GM23338 (cell line): ENCODE data around the gene GRIN2C. TPM values are rescaled to one million over a fixed set of nuclear protein-coding genes. Genes with fewer than 3 reads are reported as not detected.

Experiments
- ATAC-seq: fragments of 200-7000 bp; cut with Tn5 transposase; 3 replicates; pipeline ENCODE4 v1.9.1; 2020
- DNase-seq: peaks from one replicate; pipeline ENCODE4 v3.0.0-alpha.2; 2015; ENCODE audit warnings: low spot score
- H2AFZ ChIP-seq: fragments of 200-600 bp; sonication (generic); 2 replicates; pipeline ENCODE4 v1.8.0; 2016; ENCODE audit warnings: antibody characterized with exemption, mild to moderate bottlenecking, moderate library complexity
- H3F3A ChIP-seq: fragments of 200-600 bp; sonication (generic); replicated peaks from 2 replicates; pipeline ENCODE4 v1.8.0; 2017; ENCODE audit warnings: antibody characterized with exemption, mixed run types, low read depth
- H3K27ac ChIP-seq: fragments of 200-600 bp; sonication (generic); 2 replicates; pipeline ENCODE4 v1.6.1; 2016; ENCODE audit warnings: low read depth
- H3K27me3 ChIP-seq: fragments of 200-600 bp; sonication (generic); 2 replicates; pipeline ENCODE4 v1.8.0; 2016; ENCODE audit warnings: mild to moderate bottlenecking, mixed run types, moderate library complexity; ENCODE audit not compliant: insufficient read depth
- H3K36me3 ChIP-seq: fragments of 200-600 bp; sonication (generic); 2 replicates; pipeline ENCODE4 v1.8.0; 2016; ENCODE audit warnings: mild to moderate bottlenecking; ENCODE audit not compliant: insufficient read depth
- H3K4me1 ChIP-seq: fragments of 200-600 bp; sonication (generic); 2 replicates; pipeline ENCODE4 v1.8.0; 2016; ENCODE audit warnings: mild to moderate bottlenecking, moderate library complexity; ENCODE audit not compliant: insufficient read depth
- H3K4me2 ChIP-seq: fragments of 200-600 bp; sonication (generic); 2 replicates; pipeline ENCODE4 v1.7.1; 2017; ENCODE audit warnings: mixed run types
- H3K4me3 ChIP-seq: fragments of 200-600 bp; sonication (generic); 2 replicates; pipeline ENCODE4 v1.6.1; 2016; ENCODE audit warnings: mixed run types
- H3K79me2 ChIP-seq: fragments of 200-600 bp; sonication (generic); replicated peaks from 2 replicates; pipeline ENCODE4 v1.8.0; 2017; ENCODE audit warnings: mild to moderate bottlenecking; ENCODE audit not compliant: insufficient read depth
- H3K9me2 ChIP-seq: fragments of 200-600 bp; sonication (generic); 2 replicates; pipeline ENCODE4 v1.8.0; 2017; ENCODE audit not compliant: insufficient read depth
- H4K20me1 ChIP-seq: fragments of 200-600 bp; sonication (generic); replicated peaks from 2 replicates; pipeline ENCODE4 v1.8.0; 2017; ENCODE audit warnings: mild to moderate bottlenecking; ENCODE audit not compliant: insufficient read depth
- H3K27ac Mint-ChIP-seq: 2 replicates; pipeline ENCODE4 v1.8.0; 2020; ENCODE audit warnings: inconsistent platforms, mild to moderate bottlenecking, moderate library complexity, mixed read lengths
- H3K27me3 Mint-ChIP-seq: 3 replicates; pipeline ENCODE4 v1.8.0; 2022; ENCODE audit warnings: low read depth, mild to moderate bottlenecking, moderate library complexity, mixed read lengths, inconsistent platforms; ENCODE audit not compliant: insufficient read depth, poor library complexity
- H3K36me3 Mint-ChIP-seq: 3 replicates; pipeline ENCODE4 v1.8.0; 2021; ENCODE audit warnings: low read depth, mild to moderate bottlenecking, inconsistent platforms, moderate library complexity, mixed read lengths
- H3K4me1 Mint-ChIP-seq: 3 replicates; pipeline ENCODE4 v1.8.0; 2020; ENCODE audit warnings: mild to moderate bottlenecking, inconsistent platforms, mixed read lengths
- H3K4me3 Mint-ChIP-seq: 3 replicates; pipeline ENCODE4 v1.8.0; 2021; ENCODE audit warnings: moderate library complexity, mild to moderate bottlenecking, inconsistent platforms, mixed read lengths
- H3K9me3 Mint-ChIP-seq: 3 replicates; pipeline ENCODE4 v1.8.0; 2020; ENCODE audit warnings: moderate library complexity, mild to moderate bottlenecking, inconsistent platforms, mixed read lengths
- JUNB ChIP-seq: IDR thresholded peaks from one replicate; pipeline ENCODE4 v1.6.1; 2016; ENCODE audit warnings: antibody characterized with exemption; ENCODE audit not compliant: unreplicated experiment
- POLR2AphosphoS5 ChIP-seq: IDR thresholded peaks from 2 replicates; pipeline ENCODE4 v1.6.1; 2016; ENCODE audit warnings: antibody characterized with exemption, low read depth
- STAT1 ChIP-seq: IDR thresholded peaks from one replicate; pipeline ENCODE4 v1.6.1; 2016; ENCODE audit warnings: antibody characterized with exemption; ENCODE audit not compliant: unreplicated experiment
- ZNF114 ChIP-seq: fragments of 250-450 bp; sonication (Bioruptor Pico); IDR thresholded peaks from 2 replicates; pipeline ENCODE4 v1.5.0; 2020; ENCODE audit warnings: mild to moderate bottlenecking, moderate library complexity
- ZNF331 ChIP-seq: fragments of 250-450 bp; sonication (Bioruptor Pico); IDR thresholded peaks from 2 replicates; pipeline ENCODE4 v1.5.0; 2020; ENCODE audit warnings: low read depth, mild to moderate bottlenecking, moderate library complexity
- ZNF462 ChIP-seq: fragments of 250-450 bp; sonication (Bioruptor Pico); IDR thresholded peaks from 2 replicates; pipeline ENCODE4 v1.5.0; 2020; ENCODE audit warnings: mild to moderate bottlenecking, moderate library complexity
- polyA plus RNA-seq: library from polyadenylated mRNA; unstranded; fragments of >200 nt; fragmentation: Nextera tagmentation; extraction: Ambion mirVana; gene quantifications from 2 replicates; pipeline ENCODE4 v1.2.1, GENCODE V29; 2016
- total RNA-seq: library from RNA; depleted of rRNA; stranded (reverse); fragments of >200 nt; shearing (Covaris generic); gene quantifications from 2 replicates; pipeline ENCODE4 v1.2.3, GENCODE V29; 2014

GRIN2C gene
- total and polyA plus RNA-seq, 2 experiments from 2014 or later, result 0.10 to 0.19 TPM

DNA sequence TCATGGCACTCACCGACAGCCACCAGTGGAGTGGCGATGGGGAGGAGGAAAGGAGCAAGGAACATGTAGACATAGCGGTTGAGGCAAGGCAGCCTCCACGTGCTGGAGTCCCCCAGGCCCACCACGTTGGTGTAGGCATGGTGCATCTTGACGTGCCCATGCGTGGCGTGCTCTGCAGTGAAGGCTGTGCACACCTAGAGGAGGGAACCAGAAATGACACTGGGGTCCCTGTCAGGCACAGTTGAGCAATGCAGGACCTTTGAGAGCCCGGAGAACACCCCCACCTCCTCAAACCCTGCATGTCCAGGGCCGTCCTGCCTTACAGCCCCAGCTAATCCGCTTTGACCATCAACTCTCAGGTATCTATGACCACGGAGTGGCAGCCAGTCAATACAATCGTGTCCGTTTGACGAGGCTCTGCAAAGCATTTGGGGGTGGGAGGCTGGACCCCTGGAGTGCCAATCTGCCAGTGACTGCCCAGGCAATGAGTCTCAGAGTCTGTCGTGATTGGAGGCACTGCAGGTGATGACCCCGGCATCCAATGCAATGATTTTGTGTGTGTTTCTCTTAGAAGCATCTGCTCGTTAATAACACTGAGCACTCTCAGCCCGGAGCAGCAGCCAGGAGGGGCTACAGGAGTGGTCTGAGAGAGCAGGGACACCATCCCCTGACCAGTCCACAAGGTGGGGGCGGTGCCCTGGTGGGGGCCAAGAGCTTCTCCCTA is 23.0 kb upstream of the GRIN2C start:
- Mint-ChIP-seq H3K36me3 (no peaks in the 10 kb centered on the region), H3K4me3 (no peak overlapping the region), H3K27ac (no peak overlapping the region), H3K4me1 (peaks cover 10% of the 10 kb centered on the region), H3K9me3 (no peaks in the 10 kb centered on the region), H3K27me3 (peaks cover 14% of the 10 kb centered on the region)
- H3F3A ChIP-seq, result no peaks in the 10 kb centered on the region
- H4K20me1 ChIP-seq, result no peaks in the 10 kb centered on the region
- peak overlapping the region; percentile 64; the same call in 1 of the 2 replicates for H3K4me2 ChIP-seq
- no peak overlapping the region for H3K4me3 ChIP-seq
- no peak for DNase-seq
- H3K9me2 ChIP-seq, result no peaks in the 10 kb centered on the region
- H3K4me1 ChIP-seq, result peaks cover 6% of the 10 kb centered on the region; the same call in 1 of the 2 replicates
- peak overlapping the region; percentile 9; the same call in 1 of the 2 replicates for H2AFZ ChIP-seq
- no peaks in the 10 kb centered on the region for H3K36me3 ChIP-seq
- TF ChIP-seq ZNF114 (CRISPR knock-in tag), result no peak
- TF ChIP-seq JUNB, result no peak
- no peak for TF ChIP-seq STAT1
- TF ChIP-seq ZNF462 (CRISPR knock-in tag), result no peak
- no peaks in the 10 kb centered on the region for H3K27me3 ChIP-seq
- H3K27ac ChIP-seq, result no peak overlapping the region
- no peak for ATAC-seq
- H3K79me2 ChIP-seq, result no peaks in the 10 kb centered on the region

GRCh38 chr17:74881073-74881472 is 21.4 kb upstream of the GRIN2C start:
- H3F3A ChIP-seq, result no peaks in the 10 kb centered on the region
- Mint-ChIP-seq H3K36me3 (no peaks in the 10 kb centered on the region), H3K9me3 (no peaks in the 10 kb centered on the region), H3K4me1 (peaks cover 12% of the 10 kb centered on the region), H3K4me3 (no peak overlapping the region), H3K27me3 (peaks cover 11% of the 10 kb centered on the region), H3K27ac (no peak overlapping the region)
- H3K27me3 ChIP-seq, result no peaks in the 10 kb centered on the region
- H3K79me2 ChIP-seq, result no peaks in the 10 kb centered on the region
- peaks cover 6% of the 10 kb centered on the region; the same call in 1 of the 2 replicates for H3K4me1 ChIP-seq
- no peak overlapping the region for H3K4me3 ChIP-seq
- H3K9me2 ChIP-seq, result no peaks in the 10 kb centered on the region
- H3K4me2 ChIP-seq, result no peak overlapping the region
- no peaks in the 10 kb centered on the region for H4K20me1 ChIP-seq
- H3K36me3 ChIP-seq, result no peaks in the 10 kb centered on the region
- ATAC-seq (peak; percentile 33; the same call in 2 of the 3 replicates), DNase-seq (no peak)
- no peak overlapping the region for H2AFZ ChIP-seq
- H3K27ac ChIP-seq, result no peak overlapping the region
- no peak for TF ChIP-seq ZNF331 (CRISPR knock-in tag)
- no peak for TF ChIP-seq POLR2AphosphoS5
- no peak for TF ChIP-seq ZNF462 (CRISPR knock-in tag)
